Activated naive CD8-positive, alpha-beta T cell treated with anti-CD3 and anti-CD28 coated beads for 36 hours (primary cell): ENCODE results near the gene TIAM1. TPM values are rescaled to one million over a fixed set of nuclear protein-coding genes. Genes with fewer than 3 reads are reported as not detected.
A peak's percentile ranks its signal among the peaks of the same experiment; 100 is the strongest.

Experiments used
- DNase-seq: peaks from one replicate; pipeline ENCODE4 v3.0.0; 2021
- H3K27ac Mint-ChIP-seq: one replicate; pipeline ENCODE4 v1.8.0; 2022; ENCODE audit warnings: mild to moderate bottlenecking, moderate library complexity, mixed read lengths
- H3K27me3 Mint-ChIP-seq: one replicate; pipeline ENCODE4 v1.8.0; 2022; ENCODE audit warnings: mild to moderate bottlenecking, mixed read lengths
- H3K36me3 Mint-ChIP-seq: one replicate; pipeline ENCODE4 v1.8.0; 2021; ENCODE audit warnings: mild to moderate bottlenecking, mixed read lengths
- H3K4me1 Mint-ChIP-seq: one replicate; pipeline ENCODE4 v1.8.0; 2021; ENCODE audit warnings: mixed read lengths
- H3K4me3 Mint-ChIP-seq: one replicate; pipeline ENCODE4 v1.8.0; 2022; ENCODE audit warnings: mild to moderate bottlenecking, moderate library complexity, mixed read lengths
- H3K9me3 Mint-ChIP-seq: one replicate; pipeline ENCODE4 v1.8.0; 2022; ENCODE audit warnings: mixed read lengths
- total RNA-seq, 2 experiments: library from RNA; stranded (reverse); gene quantifications; one replicate each; pipeline ENCODE4 v1.2.3, GENCODE V29; 2021

TIAM1 gene
- total RNA-seq, 2 experiments from 2014 or later, result 28.2 to 29.3 TPM

- DNase-seq, result peak; percentile 66
- no peak overlapping the region for H3K4me3 Mint-ChIP-seq
- peaks cover 1% of the 10 kb centered on the region for H3K9me3 Mint-ChIP-seq
- peak overlapping the region; percentile 43 for H3K27ac Mint-ChIP-seq
- H3K4me1 Mint-ChIP-seq, result peaks cover 21% of the 10 kb centered on the region
- H3K27me3 Mint-ChIP-seq, result no peaks in the 10 kb centered on the region
- H3K36me3 Mint-ChIP-seq, result peaks cover 10% of the 10 kb centered on the region
These were observed 50.1 kb downstream of the TIAM1 start for GRCh38 chr21:31293986-31294385.

- Mint-ChIP-seq H3K36me3 (peaks cover 17% of the 10 kb centered on the region), H3K4me3 (no peak overlapping the region), H3K27me3 (no peaks in the 10 kb centered on the region), H3K9me3 (peaks cover 8% of the 10 kb centered on the region), H3K4me1 (peaks cover 18% of the 10 kb centered on the region), H3K27ac (no peak overlapping the region)
- DNase-seq, result no peak
These were observed 53.3 kb downstream of the TIAM1 start for GRCh38 chr21:31290765-31291164.

GRCh38 chr21:31289702-31290101 lies 54.4 kb downstream of the TIAM1 start:
- peaks cover 17% of the 10 kb centered on the region for H3K4me1 Mint-ChIP-seq
- no peak overlapping the region for H3K27ac Mint-ChIP-seq
- DNase-seq, result no peak
- H3K4me3 Mint-ChIP-seq, result no peak overlapping the region
- H3K36me3 Mint-ChIP-seq, result peaks cover 17% of the 10 kb centered on the region
- H3K9me3 Mint-ChIP-seq, result peaks cover 8% of the 10 kb centered on the region
- H3K27me3 Mint-ChIP-seq, result no peaks in the 10 kb centered on the region

- Mint-ChIP-seq H3K36me3 (peaks cover 13% of the 10 kb centered on the region), H3K4me1 (peaks cover 14% of the 10 kb centered on the region), H3K27me3 (no peaks in the 10 kb centered on the region), H3K27ac (no peak overlapping the region), H3K9me3 (peaks cover 8% of the 10 kb centered on the region), H3K4me3 (no peak overlapping the region)
- DNase-seq, result no peak
These were observed 55.9 kb downstream of the TIAM1 start for GRCh38 chr21:31288191-31288590.

- DNase-seq, result no peak
- Mint-ChIP-seq H3K4me1 (peaks cover 20% of the 10 kb centered on the region), H3K36me3 (peaks cover 13% of the 10 kb centered on the region), H3K4me3 (no peak overlapping the region), H3K9me3 (peaks cover 8% of the 10 kb centered on the region), H3K27me3 (no peaks in the 10 kb centered on the region), H3K27ac (no peak overlapping the region)
These were observed 56.9 kb downstream of the TIAM1 start for GRCh38 chr21:31287201-31287600.

GRCh38 chr21:31286621-31287020 lies 57.4 kb downstream of the TIAM1 start:
- no peak for DNase-seq
- peaks cover 8% of the 10 kb centered on the region for H3K36me3 Mint-ChIP-seq
- H3K27ac Mint-ChIP-seq, result no peak overlapping the region
- no peak overlapping the region for H3K4me3 Mint-ChIP-seq
- H3K4me1 Mint-ChIP-seq, result peaks cover 20% of the 10 kb centered on the region
- H3K9me3 Mint-ChIP-seq, result peaks cover 7% of the 10 kb centered on the region
- no peaks in the 10 kb centered on the region for H3K27me3 Mint-ChIP-seq

GRCh38 chr21:31284797-31285397 lies 59.2 kb downstream of the TIAM1 start:
- Mint-ChIP-seq H3K9me3 (peaks cover 9% of the 10 kb centered on the region), H3K36me3 (peaks cover 10% of the 10 kb centered on the region), H3K27me3 (no peaks in the 10 kb centered on the region), H3K4me1 (peaks cover 23% of the 10 kb centered on the region), H3K27ac (no peak overlapping the region), H3K4me3 (no peak overlapping the region)
- no peak for DNase-seq

GRCh38 chr21:31283025-31283424 lies 61.0 kb downstream of the TIAM1 start:
- H3K4me3 Mint-ChIP-seq, result no peak overlapping the region
- H3K36me3 Mint-ChIP-seq, result peaks cover 10% of the 10 kb centered on the region
- no peaks in the 10 kb centered on the region for H3K27me3 Mint-ChIP-seq
- H3K27ac Mint-ChIP-seq, result no peak overlapping the region
- H3K4me1 Mint-ChIP-seq, result peaks cover 23% of the 10 kb centered on the region
- DNase-seq, result no peak
- peaks cover 9% of the 10 kb centered on the region for H3K9me3 Mint-ChIP-seq

- Mint-ChIP-seq H3K4me3 (no peak overlapping the region), H3K9me3 (peaks cover 3% of the 10 kb centered on the region), H3K27ac (no peak overlapping the region), H3K27me3 (no peaks in the 10 kb centered on the region), H3K36me3 (peaks cover 4% of the 10 kb centered on the region), H3K4me1 (peaks cover 23% of the 10 kb centered on the region)
- no peak for DNase-seq
These were observed 61.9 kb downstream of the TIAM1 start for GRCh38 chr21:31282095-31282709.

- Mint-ChIP-seq H3K9me3 (peaks cover 3% of the 10 kb centered on the region), H3K27me3 (no peaks in the 10 kb centered on the region), H3K27ac (no peak overlapping the region), H3K4me3 (no peak overlapping the region), H3K36me3 (peaks cover 3% of the 10 kb centered on the region), H3K4me1 (peaks cover 23% of the 10 kb centered on the region)
- DNase-seq, result no peak
These were observed 62.5 kb downstream of the TIAM1 start for GRCh38 chr21:31281561-31281960.

GRCh38 chr21:31279986-31280385 lies 64.1 kb downstream of the TIAM1 start:
- H3K4me1 Mint-ChIP-seq, result peaks cover 23% of the 10 kb centered on the region
- DNase-seq, result no peak
- no peaks in the 10 kb centered on the region for H3K27me3 Mint-ChIP-seq
- no peak overlapping the region for H3K4me3 Mint-ChIP-seq
- peaks cover 3% of the 10 kb centered on the region for H3K36me3 Mint-ChIP-seq
- H3K27ac Mint-ChIP-seq, result no peak overlapping the region
- peaks cover 3% of the 10 kb centered on the region for H3K9me3 Mint-ChIP-seq

GRCh38 chr21:31279214-31279613 lies 64.8 kb downstream of the TIAM1 start:
- Mint-ChIP-seq H3K9me3 (peaks cover 3% of the 10 kb centered on the region), H3K36me3 (peaks cover 3% of the 10 kb centered on the region), H3K27me3 (no peaks in the 10 kb centered on the region), H3K27ac (no peak overlapping the region), H3K4me3 (no peak overlapping the region), H3K4me1 (peaks cover 20% of the 10 kb centered on the region)
- DNase-seq, result no peak

GRCh38 chr21:31278511-31279130 lies 65.4 kb downstream of the TIAM1 start:
- Mint-ChIP-seq H3K4me1 (peaks cover 15% of the 10 kb centered on the region), H3K27me3 (no peaks in the 10 kb centered on the region), H3K36me3 (peaks cover 3% of the 10 kb centered on the region), H3K27ac (no peak overlapping the region), H3K4me3 (no peak overlapping the region), H3K9me3 (peaks cover 3% of the 10 kb centered on the region)
- no peak for DNase-seq

GRCh38 chr21:31276663-31277062 lies 67.4 kb downstream of the TIAM1 start:
- H3K27me3 Mint-ChIP-seq, result no peaks in the 10 kb centered on the region
- no peak overlapping the region for H3K4me3 Mint-ChIP-seq
- H3K4me1 Mint-ChIP-seq, result peaks cover 10% of the 10 kb centered on the region
- peaks cover 3% of the 10 kb centered on the region for H3K9me3 Mint-ChIP-seq
- no peak overlapping the region for H3K27ac Mint-ChIP-seq
- H3K36me3 Mint-ChIP-seq, result peaks cover 3% of the 10 kb centered on the region
- no peak for DNase-seq

- no peaks in the 10 kb centered on the region for H3K27me3 Mint-ChIP-seq
- H3K36me3 Mint-ChIP-seq, result no peaks in the 10 kb centered on the region
- no peak overlapping the region for H3K4me3 Mint-ChIP-seq
- H3K27ac Mint-ChIP-seq, result no peak overlapping the region
- H3K9me3 Mint-ChIP-seq, result no peaks in the 10 kb centered on the region
- DNase-seq, result no peak
- peaks cover 12% of the 10 kb centered on the region for H3K4me1 Mint-ChIP-seq
These were observed 68.2 kb downstream of the TIAM1 start for GRCh38 chr21:31275901-31276300.

GRCh38 chr21:31273278-31273677 lies 70.8 kb downstream of the TIAM1 start:
- Mint-ChIP-seq H3K4me3 (no peak overlapping the region), H3K27me3 (no peaks in the 10 kb centered on the region), H3K27ac (no peak overlapping the region), H3K36me3 (peaks cover 4% of the 10 kb centered on the region), H3K4me1 (peaks cover 12% of the 10 kb centered on the region), H3K9me3 (peaks cover 3% of the 10 kb centered on the region)
- DNase-seq, result no peak
